Endodermal cell (in vitro differentiated cells): ENCODE measurements around the gene EIF4E1B. TPM values are rescaled to one million over a fixed set of nuclear protein-coding genes. Genes with fewer than 3 reads are reported as not detected.
A peak's percentile ranks its signal among the peaks of the same experiment; 100 is the strongest.

Experiments used
- DNase-seq: peaks from one replicate; pipeline ENCODE4 v3.0.0-alpha.2; 2017
- H3K27ac ChIP-seq: 2 replicates; pipeline ENCODE4 v1.5.1; 2013; ENCODE audit warnings: mild to moderate bottlenecking, low read depth, low read length, moderate library complexity
- H3K27me3 ChIP-seq: 2 replicates; pipeline ENCODE4 v1.6.1; 2013; ENCODE audit warnings: mild to moderate bottlenecking, low read length, moderate library complexity; ENCODE audit not compliant: insufficient read depth, control insufficient read depth, poor library complexity, severe bottlenecking
- H3K36me3 ChIP-seq: 2 replicates; pipeline ENCODE4 v1.7.0; 2013; ENCODE audit warnings: mild to moderate bottlenecking, low read length, moderate library complexity; ENCODE audit not compliant: control insufficient read depth, insufficient read depth
- H3K4me1 ChIP-seq: one replicate; pipeline ENCODE4 v1.7.0; 2013; ENCODE audit warnings: low read length; ENCODE audit not compliant: control insufficient read depth, insufficient read depth
- H3K4me3 ChIP-seq: 2 replicates; pipeline ENCODE4 v1.5.1; 2013; ENCODE audit warnings: mild to moderate bottlenecking, low read length, moderate library complexity
- H3K9ac ChIP-seq: 2 replicates; pipeline ENCODE4 v1.6.1; 2013; ENCODE audit warnings: mild to moderate bottlenecking, low read length, moderate library complexity; ENCODE audit not compliant: poor library complexity, severe bottlenecking; ENCODE audit errors: extremely low read depth
- H3K9me3 ChIP-seq: 2 replicates; pipeline ENCODE4 v1.6.1; 2013; ENCODE audit warnings: mild to moderate bottlenecking, low read length, moderate library complexity; ENCODE audit not compliant: control insufficient read depth
- H3K27ac Mint-ChIP-seq: 2 replicates; pipeline ENCODE4 v1.8.0; 2020; ENCODE audit warnings: mixed read lengths
- H3K27me3 Mint-ChIP-seq: 2 replicates; pipeline ENCODE4 v1.8.0; 2021; ENCODE audit warnings: mild to moderate bottlenecking, mixed read lengths; ENCODE audit not compliant: insufficient read depth
- H3K36me3 Mint-ChIP-seq: 2 replicates; pipeline ENCODE4 v1.8.0; 2020; ENCODE audit warnings: low read depth, mixed read lengths
- H3K4me1 Mint-ChIP-seq: 2 replicates; pipeline ENCODE4 v1.8.0; 2020; ENCODE audit warnings: mixed read lengths
- H3K4me3 Mint-ChIP-seq: 2 replicates; pipeline ENCODE4 v1.8.0; 2020; ENCODE audit warnings: mild to moderate bottlenecking, moderate library complexity, mixed read lengths
- H3K9me3 Mint-ChIP-seq: 2 replicates; pipeline ENCODE4 v1.8.0; 2020; ENCODE audit warnings: mild to moderate bottlenecking, mixed read lengths
- CTCF ChIP-seq: fragments of 200-600 bp; sonication (generic); conservative IDR thresholded peaks from 2 replicates; pipeline ENCODE4 v1.5.0; 2021; ENCODE audit warnings: antibody characterized with exemption, mild to moderate bottlenecking
- WGBS, 2 experiments: methylation state at CpG; one replicate each; pipeline versions ENCODE4 v1.1.5 to v1.1.7; 2013; ENCODE audit warnings: missing lambda C conversion rate in 2 of 2, mixed read lengths in 1 of 2; ENCODE audit not compliant: insufficient coverage in 1 of 2, insufficient read length in 1 of 2; 5-methylcytosine and 5-hydroxymethylcytosine counted together
- total RNA-seq, 2 donors: library from RNA; stranded (reverse); fragmentation: NEBNext Ultra II Directional in 1 of 2; extraction: Animal tissue kit (Norgen Biotek cat#: 25700) in 1 of 2; gene quantifications; 2 replicates in 1 of 2; 3 replicates in 1 of 2; pipeline ENCODE4 v1.2.1, GENCODE V29; 2021

The EIF4E1B gene
- total RNA-seq, 2 donors from 2014 or later, result 1.4 to 2.0 TPM

- Mint-ChIP-seq H3K4me1 (peaks cover 16% of the 10 kb centered on the region), H3K27me3 (peaks cover 26% of the 10 kb centered on the region), H3K36me3 (no peaks in the 10 kb centered on the region), H3K9me3 (no peaks in the 10 kb centered on the region), H3K27ac (no peak overlapping the region), H3K4me3 (no peak overlapping the region)
- H3K4me1 ChIP-seq, result no peaks in the 10 kb centered on the region
- no peak overlapping the region for H3K27ac ChIP-seq
- H3K4me3 ChIP-seq, result no peak overlapping the region
- WGBS, 2 experiments, result 57 to 86% methylated on average over 1 to 4 of the region's 4 CpGs
- H3K36me3 ChIP-seq, result no peaks in the 10 kb centered on the region
- DNase-seq, result peak; percentile 52
- H3K9ac ChIP-seq, result no peak overlapping the region
- no peaks in the 10 kb centered on the region for H3K9me3 ChIP-seq
- H3K27me3 ChIP-seq, result no peaks in the 10 kb centered on the region
- no peak for TF ChIP-seq CTCF
These were observed 8.7 kb downstream of the EIF4E1B start for GRCh38 chr5:176639208-176639607.

GRCh38 chr5:176639981-176640380 is 9.5 kb downstream of the EIF4E1B start:
- no peak overlapping the region for H3K9ac ChIP-seq
- no peak for DNase-seq
- H3K27me3 Mint-ChIP-seq, result peaks cover 23% of the 10 kb centered on the region
- peaks cover 22% of the 10 kb centered on the region for H3K4me1 Mint-ChIP-seq
- no peak overlapping the region for H3K27ac Mint-ChIP-seq
- H3K36me3 ChIP-seq, result no peaks in the 10 kb centered on the region
- no peak for TF ChIP-seq CTCF
- H3K9me3 Mint-ChIP-seq, result no peaks in the 10 kb centered on the region
- H3K27ac ChIP-seq, result no peak overlapping the region
- WGBS, 2 experiments, result 88 to 90% methylated on average over 2 to 4 of the region's 4 CpGs
- H3K9me3 ChIP-seq, result no peaks in the 10 kb centered on the region
- no peak overlapping the region for H3K4me3 Mint-ChIP-seq
- H3K27me3 ChIP-seq, result no peaks in the 10 kb centered on the region
- no peak overlapping the region for H3K4me3 ChIP-seq
- H3K4me1 ChIP-seq, result no peaks in the 10 kb centered on the region
- H3K36me3 Mint-ChIP-seq, result no peaks in the 10 kb centered on the region

- no peak for DNase-seq
- H3K27me3 ChIP-seq, result no peaks in the 10 kb centered on the region
- no peaks in the 10 kb centered on the region for H3K4me1 ChIP-seq
- WGBS, 2 experiments, result 89 to 93% methylated on average over 3 to 4 of the region's 4 CpGs
- H3K4me3 ChIP-seq, result no peak overlapping the region
- Mint-ChIP-seq H3K27me3 (peaks cover 18% of the 10 kb centered on the region), H3K27ac (no peak overlapping the region), H3K4me3 (no peak overlapping the region), H3K4me1 (peaks cover 22% of the 10 kb centered on the region), H3K36me3 (no peaks in the 10 kb centered on the region), H3K9me3 (no peaks in the 10 kb centered on the region)
- no peaks in the 10 kb centered on the region for H3K9me3 ChIP-seq
- no peak overlapping the region for H3K9ac ChIP-seq
- no peak overlapping the region for H3K27ac ChIP-seq
- TF ChIP-seq CTCF, result no peak
- H3K36me3 ChIP-seq, result no peaks in the 10 kb centered on the region
These were observed 10.1 kb downstream of the EIF4E1B start for GRCh38 chr5:176640616-176641015.
